Erythroblast (primary cell): ENCODE results near the gene NEDD4L.

ENCODE experiments used
- GATA1 ChIP-seq: IDR thresholded peaks from 2 replicates; pipeline ENCODE4 v1.6.1; 2011; ENCODE audit warnings: low read depth, mild to moderate bottlenecking, control low read depth, low read length, moderate library complexity
- POLR2A ChIP-seq: IDR thresholded peaks from 2 replicates; pipeline ENCODE4 v1.6.1; 2011; ENCODE audit warnings: mild to moderate bottlenecking, low read length

DNA sequence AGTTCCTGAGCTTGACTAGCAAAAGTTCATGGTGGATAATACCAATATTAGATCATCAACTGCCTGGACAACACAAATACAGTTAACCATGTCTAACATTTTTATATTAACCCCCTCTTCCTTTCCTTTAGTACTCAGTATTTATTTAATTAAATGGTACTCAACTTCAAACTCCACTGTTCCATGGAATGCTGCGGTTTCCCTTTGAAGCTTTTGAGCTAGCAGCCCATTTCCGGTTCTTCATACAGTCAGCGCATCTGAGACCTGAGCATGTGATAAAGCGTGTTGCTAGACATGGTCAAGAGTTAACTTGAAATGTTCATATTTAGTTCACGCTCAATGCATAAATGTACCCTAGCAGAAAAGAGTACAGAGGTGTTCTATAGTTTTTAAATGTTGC is 306.5 kb downstream of the NEDD4L start:
- TF ChIP-seq POLR2A (no peak), GATA1 (no peak)
